DND-41 (cell line): ENCODE results near the gene TH.

Experiments used
- EZH2 ChIP-seq: IDR thresholded peaks from 3 replicates; pipeline ENCODE4 v1.6.1; 2012; ENCODE audit warnings: borderline replicate concordance, low read depth, mild to moderate bottlenecking, moderate library complexity, low read length, inconsistent platforms; ENCODE audit not compliant: severe bottlenecking
- TF ChIP-seq, protein P1 (sequence below): IDR thresholded peaks from 2 replicates; pipeline ENCODE4 v1.5.1; 2012; ENCODE audit warnings: borderline replicate concordance, low read length, moderate library complexity, mild to moderate bottlenecking; ENCODE audit not compliant: poor library complexity, severe bottlenecking; ENCODE audit errors: extremely low read depth

DNA sequence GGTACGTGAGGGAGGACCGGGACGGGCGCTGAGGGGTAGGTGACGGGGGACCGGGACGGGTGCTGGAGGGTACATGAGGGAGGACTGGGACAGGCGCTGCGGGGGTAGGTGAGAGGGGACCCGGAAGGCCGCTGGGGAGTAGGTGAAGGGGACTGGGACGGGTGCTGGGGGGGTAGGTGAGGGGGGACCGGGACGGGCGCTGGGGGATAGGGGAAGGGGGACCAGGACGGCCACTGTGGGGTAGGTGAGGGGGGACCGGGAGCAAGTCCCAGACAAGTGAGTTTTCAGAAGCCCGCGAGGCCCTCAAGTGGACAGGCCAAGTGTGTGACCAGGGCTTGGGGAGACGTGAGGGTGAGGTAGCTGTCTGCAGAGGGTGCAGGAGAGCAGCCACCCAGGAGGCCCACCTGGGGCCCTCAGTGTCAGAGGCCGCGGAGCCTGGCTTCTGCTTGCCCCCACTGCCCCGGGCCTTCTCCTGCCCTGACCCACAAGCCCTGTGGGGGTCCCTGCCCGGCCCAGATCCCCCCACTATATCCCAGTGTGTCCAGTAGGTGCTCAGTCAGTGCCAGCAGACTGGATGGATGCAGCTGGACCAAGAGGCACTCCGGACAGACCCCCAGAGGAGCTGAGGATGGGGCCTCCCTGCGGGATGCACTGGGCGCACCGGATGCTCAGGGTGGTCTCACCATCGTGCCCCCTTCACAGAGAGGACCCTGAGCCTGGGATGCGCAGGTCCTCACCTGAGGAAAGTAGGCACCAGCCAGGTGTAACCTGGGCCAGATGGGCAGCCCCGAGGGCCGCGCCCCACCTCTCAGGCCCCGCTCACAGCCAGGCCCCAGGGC, 44.2 kb upstream of the TH start:
- TF ChIP-seq, protein P1, sequence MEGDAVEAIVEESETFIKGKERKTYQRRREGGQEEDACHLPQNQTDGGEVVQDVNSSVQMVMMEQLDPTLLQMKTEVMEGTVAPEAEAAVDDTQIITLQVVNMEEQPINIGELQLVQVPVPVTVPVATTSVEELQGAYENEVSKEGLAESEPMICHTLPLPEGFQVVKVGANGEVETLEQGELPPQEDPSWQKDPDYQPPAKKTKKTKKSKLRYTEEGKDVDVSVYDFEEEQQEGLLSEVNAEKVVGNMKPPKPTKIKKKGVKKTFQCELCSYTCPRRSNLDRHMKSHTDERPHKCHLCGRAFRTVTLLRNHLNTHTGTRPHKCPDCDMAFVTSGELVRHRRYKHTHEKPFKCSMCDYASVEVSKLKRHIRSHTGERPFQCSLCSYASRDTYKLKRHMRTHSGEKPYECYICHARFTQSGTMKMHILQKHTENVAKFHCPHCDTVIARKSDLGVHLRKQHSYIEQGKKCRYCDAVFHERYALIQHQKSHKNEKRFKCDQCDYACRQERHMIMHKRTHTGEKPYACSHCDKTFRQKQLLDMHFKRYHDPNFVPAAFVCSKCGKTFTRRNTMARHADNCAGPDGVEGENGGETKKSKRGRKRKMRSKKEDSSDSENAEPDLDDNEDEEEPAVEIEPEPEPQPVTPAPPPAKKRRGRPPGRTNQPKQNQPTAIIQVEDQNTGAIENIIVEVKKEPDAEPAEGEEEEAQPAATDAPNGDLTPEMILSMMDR = no peak
- TF ChIP-seq EZH2 = no peak
